GM23248 (cell line): Measurements from ENCODE around the gene ZNF544.

Experiments
- EZH2 ChIP-seq: fragments of 200-600 bp; sonication (generic); IDR thresholded peaks from 2 replicates; pipeline ENCODE4 v1.6.1; 2018; ENCODE audit warnings: antibody characterized with exemption, mild to moderate bottlenecking; ENCODE audit not compliant: insufficient read depth, poor library complexity, severe bottlenecking
- EZH2phosphoT487 ChIP-seq: fragments of 200-600 bp; sonication (generic); IDR thresholded peaks from 2 replicates; pipeline ENCODE4 v1.6.1; 2018; ENCODE audit warnings: antibody characterized with exemption, moderate library complexity, mild to moderate bottlenecking, low read depth; ENCODE audit not compliant: insufficient read depth

DNA sequence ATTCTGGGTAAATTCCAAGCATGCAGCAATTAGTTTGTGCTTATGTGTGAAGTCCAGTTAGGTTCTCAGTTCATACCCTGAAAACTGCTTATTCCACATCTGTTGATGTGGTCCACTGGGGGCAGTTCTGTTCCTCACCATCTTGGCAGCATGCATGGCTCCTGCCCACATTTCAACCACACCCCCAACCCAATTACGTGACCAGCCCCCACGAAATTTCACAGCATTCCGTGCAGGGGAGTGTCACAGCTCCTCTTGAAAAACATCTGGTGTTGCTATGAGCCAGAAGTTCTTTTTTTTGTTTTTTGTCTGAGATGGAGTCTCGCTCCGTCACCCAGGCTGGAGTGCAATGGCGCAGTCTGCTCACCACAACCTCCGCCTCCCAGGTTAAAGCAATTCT is 67.4 kb downstream of the ZNF544 start:
- no peak for TF ChIP-seq EZH2phosphoT487
- no peak for TF ChIP-seq EZH2
